NB4 (cell line): ENCODE measurements around the gene STX18.

Source experiments
- CTCF ChIP-seq: IDR thresholded peaks from one replicate; pipeline ENCODE4 v1.5.1; 2012; ENCODE audit warnings: low read depth, low read length
- POLR2A ChIP-seq: IDR thresholded peaks from 2 replicates; pipeline ENCODE4 v1.6.1; 2011; ENCODE audit warnings: mild to moderate bottlenecking; ENCODE audit not compliant: insufficient read length; ENCODE audit errors: extremely low read depth

GRCh38 chr4:4490041-4490440 is 51.8 kb downstream of the STX18 start:
- TF ChIP-seq POLR2A = no peak
- TF ChIP-seq CTCF = no peak
